CD4-positive, alpha-beta T cell treated with Interleukin-4 for 1 hour (primary cell): ENCODE measurements around the gene MICB.

Experiments
- DNase-seq, 2 donors: peaks; one replicate each; pipeline ENCODE4 v3.0.0-alpha.2; 2020 to 2022

Gene MICB

GRCh38 chr6:31541658-31542521 is 43.9 kb downstream of the MICB start, which contains the start of gene DDX39B:
Gene DDX39B (minus strand): TSS chr6:31542003. CDS start chr6:31540532, 1,471 bp downstream.
- peak; percentile 96 for DNase-seq

GRCh38 chr6:31543639-31544038 is 45.7 kb downstream of the MICB start:
- DNase-seq = no peak

GRCh38 chr6:31544676-31545075 is 46.7 kb downstream of the MICB start:
- no peak for DNase-seq

- no peak for DNase-seq
Measured at GRCh38 chr6:31545291-31545690, 47.3 kb downstream of the MICB start.

GRCh38 chr6:31546339-31546957 is 48.5 kb downstream of the MICB start, which contains the start of gene ATP6V1G2:
Gene ATP6V1G2 (minus strand): TSS chr6:31546608. CDS start chr6:31546559, 49 bp downstream.
- DNase-seq = peak; percentile 87 to 89

- peak; percentile 94 to 95 for DNase-seq
Measured at GRCh38 chr6:31546958-31547726, 49.2 kb downstream of the MICB start, which contains the start of gene NFKBIL1. Gene NFKBIL1 (plus strand): TSS chr6:31547608. CDS start chr6:31547695, 87 bp downstream.

- DNase-seq = no peak
Measured at GRCh38 chr6:31547727-31548543, 50.0 kb downstream of the MICB start.

- no peak for DNase-seq
Measured at GRCh38 chr6:31548544-31548873, 50.6 kb downstream of the MICB start.

- peak; percentile 80 for DNase-seq
Measured at GRCh38 chr6:31551371-31551770, 53.4 kb downstream of the MICB start.

GRCh38 chr6:31556307-31556706 is 58.4 kb downstream of the MICB start:
- DNase-seq = no peak

GRCh38 chr6:31557443-31558317 is 59.7 kb downstream of the MICB start:
- no peak for DNase-seq

GRCh38 chr6:31558318-31558625 is 60.3 kb downstream of the MICB start:
- no peak for DNase-seq

GRCh38 chr6:31558631-31559500 is 60.9 kb downstream of the MICB start:
- DNase-seq = peak; percentile 73 to 81

- DNase-seq = no peak
Measured at GRCh38 chr6:31559606-31559957, 61.6 kb downstream of the MICB start.

- peak; percentile 64 to 77 for DNase-seq
Measured at GRCh38 chr6:31559958-31560696, 62.2 kb downstream of the MICB start.

- DNase-seq = no peak
Measured at GRCh38 chr6:31560697-31561058, 62.7 kb downstream of the MICB start.
